GM19452 (cell line): ENCODE results near the gene SHC3.

Experiments
- ATAC-seq: cut with Tn5 transposase; IDR thresholded peaks from one replicate; pipeline ENCODE4 v1.9.1; 2021; ENCODE audit not compliant: unreplicated experiment

Gene SHC3

GRCh38 chr9:89186960-89187359, 8.3 kb upstream of the SHC3 start:
- ATAC-seq: no peak

- ATAC-seq: no peak
These were observed 7.4 kb upstream of the SHC3 start for GRCh38 chr9:89185980-89186379.

DNA sequence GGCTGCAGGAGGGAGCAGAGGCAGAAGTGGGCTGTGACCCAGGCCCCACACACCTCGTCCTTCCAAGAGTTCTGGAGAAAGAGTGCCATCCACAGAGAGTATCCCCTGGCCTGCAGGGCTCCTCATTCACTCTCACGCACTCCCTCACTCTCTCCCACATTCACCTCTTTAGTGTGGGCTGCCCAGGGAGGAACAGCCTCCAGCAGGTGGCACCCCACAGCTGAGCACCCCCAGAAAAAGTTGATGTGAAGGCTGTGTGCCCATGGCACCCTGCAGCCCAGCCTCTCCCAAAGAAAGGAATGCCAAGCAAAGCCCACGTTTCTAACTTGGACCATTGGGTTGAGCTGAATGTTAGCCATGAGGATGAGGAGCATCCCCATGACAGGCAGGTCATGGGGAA, 4.5 kb upstream of the SHC3 start:
- ATAC-seq: no peak

DNA sequence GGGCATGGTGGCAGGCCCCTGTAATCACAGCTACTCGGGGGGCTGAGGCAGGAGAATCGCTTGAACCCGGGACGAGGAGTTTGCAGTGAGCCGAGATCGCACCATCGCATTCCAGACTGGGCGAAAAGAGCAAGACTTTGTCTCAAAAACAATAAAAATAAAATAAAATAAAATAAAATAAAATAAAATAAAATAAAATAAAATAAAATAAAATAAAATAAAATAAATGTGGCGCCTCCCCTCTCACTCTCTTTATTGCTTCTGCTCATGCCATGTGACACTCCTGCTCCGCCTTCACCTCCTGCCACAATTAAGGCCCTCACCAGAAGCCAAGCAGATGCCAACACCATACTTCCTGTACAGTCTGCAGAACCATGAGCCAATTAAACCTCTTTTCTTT, 3.8 kb upstream of the SHC3 start:
- ATAC-seq: no peak

DNA sequence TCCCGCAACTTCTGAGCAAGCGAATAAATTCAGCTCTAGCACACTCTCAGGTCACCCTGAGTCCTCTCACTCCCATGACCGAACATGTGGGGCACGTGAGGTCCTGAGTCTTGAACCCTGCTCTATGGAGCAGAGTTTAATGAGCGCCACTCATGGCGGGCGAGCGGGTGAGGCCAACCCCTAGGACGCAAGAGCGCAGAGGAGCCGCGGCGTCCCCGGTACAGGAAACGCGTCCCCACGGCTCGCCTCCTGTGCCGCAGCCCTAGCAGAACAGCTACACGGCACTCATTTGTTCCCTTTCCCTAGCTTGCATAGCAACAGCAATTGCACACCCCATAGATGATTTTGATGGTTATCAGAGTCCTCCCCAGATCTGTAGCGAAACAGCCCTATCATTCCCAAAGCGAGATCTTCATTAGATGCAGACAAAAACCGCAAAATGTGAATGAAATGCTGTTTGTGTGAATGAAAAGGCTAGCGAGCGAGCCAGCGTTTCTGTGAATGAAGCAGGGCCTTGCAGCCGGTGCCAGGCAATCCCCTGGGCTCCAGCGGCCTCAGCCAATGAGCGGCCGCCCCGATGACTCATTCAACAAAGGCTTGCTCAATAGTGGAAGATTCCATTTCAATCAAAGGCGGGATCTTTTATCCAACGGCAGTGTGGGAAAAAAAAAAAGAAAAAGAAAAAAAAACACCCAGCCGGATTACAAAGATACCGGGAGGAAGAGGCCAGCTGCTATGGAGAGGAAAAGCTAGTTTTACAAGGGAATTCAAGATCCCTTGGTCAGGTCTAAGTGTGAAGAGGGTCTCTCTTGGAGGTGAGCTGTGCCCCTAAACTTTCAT, 1.5 kb upstream of the SHC3 start:
- peak; percentile 67 for ATAC-seq

GRCh38 chr9:89179540-89179894, 899 bp upstream of the SHC3 start:
- no peak for ATAC-seq

DNA sequence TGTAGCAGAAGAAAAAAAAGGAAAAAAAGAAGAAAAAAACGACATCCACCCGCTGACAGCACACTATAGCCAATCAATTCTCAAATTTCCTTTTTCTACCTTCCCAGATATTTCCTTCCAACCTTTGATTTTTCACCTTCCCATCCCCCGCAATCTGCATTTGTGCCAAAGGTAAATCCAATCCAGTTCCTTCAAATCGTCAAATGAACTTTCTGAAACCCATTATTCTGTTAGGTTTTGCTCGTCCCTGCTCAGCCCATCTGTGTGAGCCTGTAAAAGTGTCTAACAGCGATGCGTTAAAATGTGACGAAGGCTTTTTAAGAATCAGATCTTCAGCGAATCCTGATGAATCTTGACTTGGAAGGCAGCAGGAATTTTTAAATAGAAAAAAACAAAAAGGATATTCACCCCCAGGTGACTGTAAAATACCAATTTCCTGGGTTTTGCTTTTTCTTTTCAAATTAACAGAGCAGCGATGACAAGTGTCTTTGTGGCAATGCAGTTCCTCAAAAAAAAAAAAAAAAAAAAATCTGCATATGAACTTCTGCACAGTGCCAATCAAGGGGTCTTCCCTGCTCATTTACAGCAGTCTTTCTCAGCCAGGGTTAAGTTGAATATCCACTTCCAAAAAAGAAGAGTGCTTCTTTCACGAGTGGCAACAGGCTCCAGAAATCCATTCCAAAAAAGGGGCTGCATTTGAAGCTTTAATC, 367 bp upstream of the SHC3 start:
- no peak for ATAC-seq

DNA sequence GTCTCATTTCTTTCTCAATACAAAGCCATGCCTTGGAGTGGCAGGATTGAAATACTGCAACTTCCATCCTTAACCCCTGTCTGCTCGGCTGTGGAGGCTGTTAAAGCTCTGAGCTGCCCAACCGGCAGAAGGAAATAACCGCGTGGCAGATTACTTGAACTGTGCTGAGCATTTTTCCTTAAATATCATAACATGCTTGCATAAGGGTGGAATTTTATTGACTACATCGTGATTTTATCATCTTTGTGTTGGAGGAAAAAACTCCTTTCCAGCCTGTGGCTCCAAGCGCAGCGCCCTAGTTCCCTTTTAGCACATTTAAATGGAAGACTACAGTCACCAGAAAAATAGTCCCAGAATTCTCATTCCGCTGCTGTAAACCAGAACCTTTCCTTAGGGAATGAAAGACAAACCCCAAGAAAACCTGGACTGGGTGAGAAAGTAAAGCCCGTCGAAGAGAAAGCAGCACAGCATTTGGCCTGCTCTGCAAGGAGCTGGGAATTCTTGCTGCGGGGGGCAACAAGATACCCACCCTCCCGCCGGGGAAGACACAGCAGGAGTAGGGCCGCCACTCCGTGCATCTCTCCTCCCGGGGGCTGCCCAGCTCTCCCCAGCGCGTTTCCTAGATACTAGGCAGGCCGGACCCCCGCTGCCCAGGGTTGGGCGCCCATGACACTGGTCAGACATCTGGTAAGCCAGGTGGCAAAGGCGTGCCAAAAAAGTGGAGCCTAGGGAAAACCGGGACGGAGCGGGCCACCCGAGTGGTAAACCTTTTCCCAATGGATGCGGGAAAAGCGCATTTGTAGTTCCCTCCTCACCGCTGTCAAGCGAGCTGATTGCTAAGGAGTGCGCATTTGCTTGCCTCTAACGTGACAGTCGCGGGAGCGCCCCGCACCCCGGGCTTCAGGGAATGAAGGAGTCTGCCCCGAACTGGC, 1.3 kb downstream of the SHC3 start:
- ATAC-seq: no peak

DNA sequence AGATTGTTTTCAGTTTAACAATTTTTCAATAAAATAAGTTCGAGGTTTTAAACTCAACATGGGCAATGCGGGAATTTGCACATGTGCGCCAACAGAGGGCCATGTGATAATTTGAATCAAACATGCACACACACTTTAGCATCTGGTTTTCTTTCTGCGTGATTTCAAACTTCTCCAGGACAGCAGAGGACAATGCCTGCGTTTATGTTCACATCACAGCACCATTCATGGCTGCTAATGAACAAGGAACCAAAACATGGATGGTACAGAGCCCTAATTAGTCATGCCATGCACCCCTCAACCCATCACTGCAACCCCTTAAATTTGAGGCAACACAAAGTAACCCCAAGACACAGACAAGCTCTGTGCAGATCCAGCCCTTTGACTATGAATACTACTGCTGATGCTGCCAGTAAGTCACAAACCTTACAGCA, 2.8 kb downstream of the SHC3 start:
- ATAC-seq: no peak

GRCh38 chr9:89174291-89174690, 4.3 kb downstream of the SHC3 start:
- ATAC-seq: no peak

- ATAC-seq: no peak
These were observed 5.5 kb downstream of the SHC3 start for GRCh38 chr9:89173072-89173471.

- ATAC-seq: no peak
These were observed 6.2 kb downstream of the SHC3 start for GRCh38 chr9:89172398-89172797.

GRCh38 chr9:89171693-89172092, 6.9 kb downstream of the SHC3 start:
- ATAC-seq: no peak

DNA sequence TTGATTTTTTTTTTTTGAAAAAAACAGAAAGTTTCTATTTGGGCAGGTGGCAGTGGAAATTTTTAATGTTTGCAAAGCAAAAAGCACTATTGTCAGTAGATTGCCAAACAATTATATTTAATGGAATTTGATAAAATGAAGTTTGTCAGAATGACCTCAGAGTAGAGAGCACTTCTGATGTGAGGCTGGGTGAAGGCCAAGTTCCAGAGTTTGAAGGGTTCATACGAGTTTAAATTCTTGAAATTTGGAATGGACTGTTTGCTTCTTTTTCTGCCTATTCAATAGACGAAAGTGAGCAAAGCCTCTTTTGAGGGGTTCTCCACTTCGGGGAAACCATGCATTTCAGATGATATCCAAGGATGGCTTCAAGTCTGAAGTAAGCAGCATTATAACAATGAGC, 7.4 kb downstream of the SHC3 start:
- no peak for ATAC-seq

DNA sequence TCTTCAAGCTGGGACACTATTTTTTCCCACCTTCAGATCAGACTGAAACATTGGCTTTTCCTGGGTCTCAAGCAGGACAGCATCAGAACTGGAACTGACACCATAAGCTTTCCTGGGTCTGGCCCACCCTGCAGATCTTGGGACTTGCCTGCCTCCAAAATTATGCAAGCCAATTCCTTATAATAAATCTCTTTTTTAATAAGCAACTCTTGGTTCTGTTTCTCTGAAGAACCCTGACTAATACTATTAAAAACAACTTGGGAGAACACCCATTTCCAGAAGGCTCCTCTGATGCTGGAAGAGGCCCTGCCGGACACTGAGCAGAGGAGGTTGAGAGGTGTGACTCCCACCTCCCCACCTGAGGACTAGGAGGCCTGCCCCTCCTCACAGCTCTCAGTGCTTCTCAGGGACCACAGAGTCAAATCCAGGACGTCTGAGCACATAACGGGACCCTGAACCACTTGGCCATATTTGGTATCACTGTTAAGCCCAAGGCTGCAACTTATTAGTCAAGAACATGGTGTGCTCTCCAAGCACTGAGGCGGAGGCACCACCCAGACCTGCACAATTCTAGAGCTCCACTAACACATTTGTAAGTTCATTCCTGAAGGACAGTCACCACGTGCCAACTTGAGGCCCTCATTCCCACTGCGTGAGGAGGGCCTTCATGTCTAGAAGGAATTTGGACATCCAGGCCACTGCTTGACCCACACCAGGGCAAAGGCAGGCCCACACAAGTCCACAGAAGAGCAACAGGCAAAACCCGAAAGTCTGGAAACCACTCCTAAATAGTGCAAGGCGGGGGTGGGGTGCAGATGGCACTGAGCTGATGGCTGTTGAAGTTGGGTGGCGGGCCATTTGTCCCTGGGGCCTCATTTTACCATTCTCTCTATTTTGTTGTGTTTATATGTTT, 9.5 kb downstream of the SHC3 start:
- ATAC-seq: no peak

GRCh38 chr9:89167788-89168187, 10.8 kb downstream of the SHC3 start:
- no peak for ATAC-seq

DNA sequence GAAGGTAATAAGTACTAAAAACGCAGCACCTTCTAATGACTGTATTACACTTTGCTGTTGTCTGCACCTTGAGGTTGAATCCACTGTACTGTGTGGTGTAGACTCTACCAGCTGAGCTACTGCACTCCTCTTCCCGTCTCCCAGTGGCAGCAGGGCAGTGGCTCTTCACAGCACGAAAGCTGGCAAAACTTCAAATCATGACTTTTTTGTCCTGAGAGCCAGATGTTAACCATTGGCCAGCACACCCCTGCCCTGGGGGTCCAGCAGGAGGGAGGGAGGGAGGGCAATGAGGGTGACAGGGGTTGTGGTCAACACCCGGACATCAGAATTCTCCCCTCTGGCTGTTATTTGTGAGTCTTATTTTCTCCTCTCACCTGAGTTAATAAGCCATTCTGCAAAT, 11.8 kb downstream of the SHC3 start:
- ATAC-seq: no peak

DNA sequence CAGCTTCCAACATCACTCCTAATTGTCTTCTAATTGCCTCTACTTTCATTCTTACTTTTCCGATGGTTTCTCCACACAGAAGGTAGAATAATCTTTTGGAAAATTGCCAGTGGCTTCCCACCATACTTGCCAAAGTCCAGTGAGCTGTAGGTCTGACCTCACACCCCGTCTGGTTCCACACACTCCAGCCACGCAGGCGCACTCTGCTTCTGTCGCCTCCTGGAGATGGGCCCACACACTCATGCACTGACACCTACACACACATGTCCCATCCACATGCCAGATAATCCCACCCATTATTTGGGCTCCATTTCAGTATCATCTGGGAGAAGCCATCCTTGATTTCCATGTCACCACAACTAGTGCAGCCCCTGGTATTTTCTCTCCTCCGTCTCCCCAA, 12.7 kb downstream of the SHC3 start:
- no peak for ATAC-seq

GRCh38 chr9:89165341-89165740, 13.3 kb downstream of the SHC3 start:
- ATAC-seq: no peak

DNA sequence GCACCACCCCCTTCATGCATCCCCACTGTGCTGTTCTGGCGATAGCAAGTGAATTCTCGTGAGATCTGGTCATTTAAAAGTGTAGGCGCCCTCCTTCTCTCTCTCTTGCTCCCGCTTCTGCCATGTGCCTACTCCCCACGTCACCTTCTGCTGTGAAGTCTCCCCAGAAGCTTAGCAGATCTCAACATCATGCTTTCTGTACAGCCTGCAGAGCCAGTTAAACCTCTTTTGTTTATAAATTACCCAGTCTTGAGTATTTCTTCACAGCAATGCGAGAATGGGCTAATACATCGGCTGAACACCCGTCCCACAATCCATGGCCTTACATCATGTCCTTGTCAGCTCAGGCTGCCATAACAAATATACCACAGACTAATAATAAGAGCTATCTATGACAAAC, 17.4 kb downstream of the SHC3 start:
- no peak for ATAC-seq
